IPS-15b (cell line): Measurements from ENCODE around the gene NYAP1.
"Not testable (repeated sequence)": the region's sequence is repeated elsewhere in the genome, so short reads cannot be mapped to it uniquely, and the experiment has no call there.

ENCODE experiments used
- H3K27me3 ChIP-seq: one replicate; pipeline ENCODE4 v1.6.1; 2013; ENCODE audit warnings: low read length; ENCODE audit not compliant: control insufficient read depth, insufficient read depth
- H3K36me3 ChIP-seq: one replicate; pipeline ENCODE4 v1.6.1; 2013; ENCODE audit warnings: low read length; ENCODE audit not compliant: control insufficient read depth, insufficient read depth
- H3K4me1 ChIP-seq: one replicate; pipeline ENCODE4 v1.6.1; 2013; ENCODE audit warnings: mild to moderate bottlenecking, low read length; ENCODE audit not compliant: control insufficient read depth, insufficient read depth
- H3K4me3 ChIP-seq: one replicate; pipeline ENCODE4 v1.5.1; 2013; ENCODE audit warnings: low read depth, low read length
- H3K9ac ChIP-seq: one replicate; pipeline ENCODE4 v1.6.1; 2013; ENCODE audit warnings: low read depth, mild to moderate bottlenecking, low read length
- H3K9me3 ChIP-seq: one replicate; pipeline ENCODE4 v1.6.1; 2013; ENCODE audit warnings: mild to moderate bottlenecking, low read length; ENCODE audit not compliant: control insufficient read depth, insufficient read depth

Gene NYAP1

DNA sequence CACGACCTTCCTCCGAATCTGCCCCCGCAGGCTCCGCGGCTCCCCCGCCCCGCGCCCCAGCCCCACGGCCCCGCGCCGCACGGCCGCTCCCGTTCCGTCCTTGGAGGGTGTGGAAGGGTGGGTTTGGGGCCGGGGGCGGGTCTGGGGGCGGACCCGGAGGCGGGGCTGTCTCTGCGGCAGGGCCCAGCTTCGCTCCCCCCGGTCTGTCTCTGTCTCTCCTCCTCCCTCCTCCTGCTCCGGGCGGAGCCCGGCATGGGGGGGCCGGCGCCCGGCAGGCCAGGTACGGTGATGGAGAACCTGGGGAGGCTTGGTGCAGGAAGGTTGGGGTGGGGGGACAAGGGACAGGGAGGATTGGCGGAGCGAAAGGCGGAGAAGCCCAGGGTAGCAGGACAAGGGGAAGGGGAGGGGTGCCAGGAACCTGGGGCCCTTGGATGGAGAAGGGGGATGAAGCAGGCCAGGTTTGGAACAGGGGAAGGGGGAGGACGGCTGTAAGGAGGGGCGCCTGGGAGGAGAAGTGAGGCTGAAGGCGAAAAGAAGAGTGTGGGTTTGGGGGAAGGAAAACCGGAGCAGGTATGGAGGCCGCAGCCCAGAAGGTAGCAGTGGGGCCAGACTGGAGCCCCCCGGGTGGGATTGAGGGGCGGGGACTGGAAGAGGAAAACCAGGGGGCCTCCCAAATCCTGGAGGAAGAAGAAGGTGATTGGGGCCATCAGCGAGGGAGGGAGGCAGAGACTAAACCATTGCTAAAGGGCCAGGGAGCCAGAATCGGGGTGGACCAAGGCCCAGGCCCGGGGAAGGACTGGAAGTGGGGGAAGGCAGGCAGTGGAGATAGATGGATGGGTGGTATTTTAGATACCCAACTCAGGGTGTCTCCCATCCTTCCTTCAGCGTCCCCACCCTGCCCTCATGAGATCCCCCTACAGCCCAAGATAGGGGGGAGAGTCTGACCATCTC is at the start of gene NYAP1:
Gene NYAP1, plus strand, starts transcription at position 206 of the 951 bp plus-strand sequence. CDS start 1,385 bp downstream, outside the sequence.
- H3K9ac ChIP-seq, result no peak within 1 kb of the TSS
- H3K36me3 ChIP-seq, result no peaks in the 10 kb centered on the region

DNA sequence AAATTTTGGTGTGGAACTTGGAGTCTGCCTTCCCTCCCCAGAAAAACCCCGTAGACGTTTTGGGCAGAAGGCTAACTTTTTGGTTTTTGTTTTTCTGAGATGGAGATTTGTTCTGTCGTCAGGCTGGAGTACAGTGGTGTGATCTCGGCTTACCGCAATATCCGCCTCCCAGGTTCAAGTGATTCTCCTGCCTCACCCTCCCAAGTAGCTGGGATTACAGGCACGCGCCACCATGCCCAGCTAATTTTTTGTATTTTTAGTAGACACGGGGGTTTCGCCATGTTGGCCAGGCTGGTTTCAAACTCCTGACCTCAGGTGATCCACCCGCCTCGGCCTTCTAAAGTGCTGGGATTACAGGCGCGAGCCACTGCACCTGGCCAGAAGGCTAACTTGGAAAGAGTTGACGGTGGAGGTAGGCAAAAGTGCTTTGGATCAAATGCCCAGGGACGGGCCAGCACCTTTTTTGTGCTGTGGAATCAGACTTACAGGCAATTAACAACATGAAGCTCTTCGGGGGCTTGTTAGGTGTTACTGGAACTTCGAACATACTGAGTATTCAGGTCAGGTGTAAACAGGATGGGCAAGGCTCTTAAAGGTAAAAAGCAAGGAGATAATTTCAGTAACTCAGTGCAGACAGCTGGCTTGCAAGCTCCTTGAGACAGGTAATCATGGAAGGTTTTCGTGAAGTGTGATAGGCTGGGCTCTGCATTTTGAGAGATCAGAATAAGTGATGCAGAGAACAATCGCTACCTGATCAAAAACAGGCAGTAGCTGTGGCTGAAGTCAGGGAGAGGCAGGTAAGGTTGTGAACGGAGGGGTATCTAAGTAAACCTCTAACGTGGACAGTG is 49.2 kb upstream of the NYAP1 start:
- no peak overlapping the region for H3K9ac ChIP-seq
- H3K9me3 ChIP-seq, result no peaks in the 10 kb centered on the region
- H3K36me3 ChIP-seq, result peaks cover 18% of the 10 kb centered on the region
- peak overlapping the region; percentile 81 for H3K4me3 ChIP-seq
- H3K4me1 ChIP-seq, result peaks cover 8% of the 10 kb centered on the region
- no peaks in the 10 kb centered on the region for H3K27me3 ChIP-seq

More for the DNA sequence above, at the start of gene NYAP1:
- Histone ChIP-seq H3K27me3 (no peaks in the 10 kb centered on the region), H3K4me3 (peak within 1 kb of the TSS; percentile 67), H3K4me1 (peaks cover 3% of the 10 kb centered on the region), H3K9me3 (no peaks in the 10 kb centered on the region)

DNA sequence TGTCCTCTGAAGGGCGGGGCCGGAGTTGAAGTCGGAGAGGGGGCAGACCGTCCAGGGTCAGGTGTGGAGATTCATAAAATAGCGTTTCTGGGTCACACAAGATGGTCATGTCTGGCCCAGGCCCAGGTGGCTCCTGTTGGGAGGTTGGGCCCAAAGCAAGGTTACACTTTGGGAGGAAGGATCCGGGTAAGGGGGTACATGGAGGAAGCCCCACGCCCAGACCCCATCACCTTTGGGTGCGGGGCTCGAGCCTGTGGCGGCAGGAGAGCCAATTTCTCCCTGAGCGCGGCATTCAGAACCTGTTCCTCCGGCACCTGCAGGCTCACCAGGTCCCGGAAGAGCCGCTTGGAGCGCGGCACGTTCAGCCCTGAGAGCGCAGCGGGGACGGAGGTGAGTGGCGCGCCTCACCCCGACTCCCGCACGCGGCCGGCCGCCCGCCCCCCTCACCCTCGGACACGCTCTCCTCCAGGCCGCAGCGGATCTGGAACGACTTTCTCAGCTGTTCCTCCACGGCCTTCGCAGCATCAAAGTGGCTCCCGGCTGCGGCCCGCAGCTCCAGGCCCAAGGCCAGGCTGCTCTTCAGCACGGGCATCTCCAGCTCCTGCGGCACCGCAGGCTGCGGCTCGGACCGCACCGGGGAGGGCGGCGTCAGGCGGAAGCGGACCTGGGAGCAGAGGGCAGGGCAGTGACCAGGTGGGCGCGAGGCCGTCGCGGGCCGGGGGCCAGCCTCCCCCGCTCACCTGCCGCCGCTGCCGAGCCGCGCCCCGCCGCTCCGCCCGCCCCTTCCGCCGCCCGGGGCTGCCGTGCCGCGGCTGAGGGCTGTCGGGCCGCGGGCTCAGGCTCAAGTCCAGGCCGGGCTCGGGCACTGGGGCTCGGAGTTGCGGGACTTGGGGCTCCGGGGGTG is 48.1 kb upstream of the NYAP1 start:
- Histone ChIP-seq H3K27me3 (no peaks in the 10 kb centered on the region), H3K9me3 (no peaks in the 10 kb centered on the region), H3K4me1 (peaks cover 8% of the 10 kb centered on the region), H3K4me3 (peak overlapping the region; percentile 81), H3K36me3 (peaks cover 18% of the 10 kb centered on the region), H3K9ac (peak overlapping the region; percentile 89)

DNA sequence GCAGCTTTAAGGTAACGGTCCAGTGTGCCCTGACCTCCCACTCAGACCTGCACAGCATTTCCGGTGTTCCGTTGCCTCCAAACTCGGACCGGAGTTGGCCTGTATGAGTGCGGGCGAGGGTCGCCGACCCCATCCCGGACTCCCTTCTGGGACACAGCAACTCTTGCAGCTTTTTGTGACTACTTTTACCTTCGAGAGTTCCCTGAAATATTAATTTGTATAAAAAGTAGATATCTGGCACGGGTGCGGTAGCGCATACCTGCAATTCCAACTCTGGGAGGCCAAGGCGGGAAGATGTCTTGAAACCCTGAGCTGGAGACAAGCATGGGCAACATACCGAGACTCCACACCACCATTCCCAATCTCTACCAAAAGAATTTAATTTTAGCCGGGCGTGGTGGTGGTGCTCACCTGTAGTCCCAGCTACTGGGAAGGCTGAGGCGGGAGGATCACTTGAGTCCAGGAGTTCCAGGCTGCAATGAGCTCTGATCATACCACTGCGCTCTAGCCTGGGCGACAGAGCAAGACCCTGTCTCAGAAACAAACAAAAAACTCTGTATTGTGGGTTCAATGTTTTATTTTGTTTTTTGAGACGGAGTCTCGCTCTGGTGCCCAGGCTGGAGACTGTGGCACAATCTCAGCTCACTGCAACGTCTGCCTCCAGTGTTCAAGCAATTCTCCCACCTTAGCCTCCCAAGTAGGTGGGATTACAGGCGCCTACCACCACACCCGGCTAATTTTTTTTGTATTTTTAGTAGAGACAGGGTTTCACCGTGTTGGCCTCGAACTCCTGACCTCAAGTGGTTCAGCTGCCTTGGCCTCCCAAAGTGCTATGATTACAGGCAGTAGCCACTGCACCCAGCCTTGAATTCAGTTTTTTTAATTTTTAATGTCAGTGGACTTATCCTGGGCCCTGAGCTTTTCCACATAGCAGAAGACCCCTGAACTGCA is 46.3 kb upstream of the NYAP1 start:
- Histone ChIP-seq H3K36me3 (peaks cover 17% of the 10 kb centered on the region), H3K4me3 (no peak overlapping the region), H3K9ac (no peak overlapping the region), H3K9me3 (no peaks in the 10 kb centered on the region), H3K4me1 (peaks cover 5% of the 10 kb centered on the region), H3K27me3 (no peaks in the 10 kb centered on the region)

DNA sequence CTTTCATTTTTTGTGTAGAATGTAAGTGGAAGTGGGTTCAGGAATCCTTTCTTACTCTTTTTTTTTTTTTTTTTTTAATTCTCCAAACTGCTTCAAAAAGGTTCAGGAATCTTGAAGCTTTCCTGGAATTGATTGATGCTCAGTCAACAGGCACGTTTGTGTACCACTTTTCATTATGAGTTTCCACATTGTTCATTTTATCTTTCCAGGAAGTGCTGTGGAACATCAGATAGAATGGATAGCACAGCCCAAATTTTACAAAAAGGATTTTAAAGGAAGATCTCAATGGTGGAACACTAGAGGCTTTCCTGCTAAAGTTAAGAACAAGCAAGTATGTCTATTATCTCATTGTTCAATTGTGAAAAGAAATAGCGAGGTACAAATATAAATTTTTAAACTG is 45.6 kb upstream of the NYAP1 start:
- Histone ChIP-seq H3K9me3 (no peaks in the 10 kb centered on the region), H3K4me1 (peaks cover 4% of the 10 kb centered on the region), H3K9ac (no peak overlapping the region), H3K4me3 (no peak overlapping the region), H3K27me3 (no peaks in the 10 kb centered on the region), H3K36me3 (peaks cover 10% of the 10 kb centered on the region)

DNA sequence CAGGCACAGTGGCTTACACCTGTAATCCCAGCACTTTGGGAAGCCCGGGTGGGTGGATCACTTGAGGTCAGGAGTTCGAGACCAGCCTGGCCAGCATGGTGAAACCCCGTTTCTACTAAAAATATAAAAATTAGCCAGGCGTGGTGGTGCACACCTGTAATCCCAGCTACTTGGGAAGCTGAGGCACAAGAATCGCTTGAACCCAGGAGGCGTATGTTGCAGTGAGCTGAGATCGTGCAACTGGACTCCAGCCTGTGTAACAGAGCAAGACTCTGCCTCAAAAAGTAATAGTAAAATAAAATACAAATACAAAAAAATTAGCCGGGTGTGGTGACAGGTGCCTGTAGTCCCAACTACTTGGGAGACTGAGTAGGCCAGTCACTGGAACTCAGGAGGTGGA is 45.0 kb upstream of the NYAP1 start:
- H3K9me3 ChIP-seq, H3K36me3 ChIP-seq, H3K4me1 ChIP-seq, H3K9ac ChIP-seq, H3K27me3 ChIP-seq, H3K4me3 ChIP-seq: not testable (repeated sequence)

DNA sequence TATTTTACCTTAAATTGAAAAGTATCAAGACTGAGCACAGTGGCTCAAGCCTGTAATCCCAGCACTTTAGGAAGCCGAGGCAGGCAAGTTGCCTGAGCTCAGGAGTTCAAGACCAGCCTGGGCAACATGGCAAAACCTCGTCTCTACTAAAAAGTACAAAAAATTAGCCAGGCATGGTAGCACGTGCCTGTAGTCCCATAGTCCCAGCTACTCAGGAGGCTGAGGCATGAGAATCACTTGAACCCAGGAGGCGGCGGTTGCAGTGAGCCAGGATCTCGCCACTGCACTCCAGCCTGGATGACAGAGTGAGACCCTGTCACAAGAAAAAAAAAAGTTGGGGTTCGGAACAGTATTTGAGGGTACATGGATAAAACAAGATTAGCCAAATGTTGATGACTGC is 44.5 kb upstream of the NYAP1 start:
- H3K9me3 ChIP-seq, H3K9ac ChIP-seq, H3K36me3 ChIP-seq, H3K27me3 ChIP-seq, H3K4me3 ChIP-seq, H3K4me1 ChIP-seq: not testable (repeated sequence)

DNA sequence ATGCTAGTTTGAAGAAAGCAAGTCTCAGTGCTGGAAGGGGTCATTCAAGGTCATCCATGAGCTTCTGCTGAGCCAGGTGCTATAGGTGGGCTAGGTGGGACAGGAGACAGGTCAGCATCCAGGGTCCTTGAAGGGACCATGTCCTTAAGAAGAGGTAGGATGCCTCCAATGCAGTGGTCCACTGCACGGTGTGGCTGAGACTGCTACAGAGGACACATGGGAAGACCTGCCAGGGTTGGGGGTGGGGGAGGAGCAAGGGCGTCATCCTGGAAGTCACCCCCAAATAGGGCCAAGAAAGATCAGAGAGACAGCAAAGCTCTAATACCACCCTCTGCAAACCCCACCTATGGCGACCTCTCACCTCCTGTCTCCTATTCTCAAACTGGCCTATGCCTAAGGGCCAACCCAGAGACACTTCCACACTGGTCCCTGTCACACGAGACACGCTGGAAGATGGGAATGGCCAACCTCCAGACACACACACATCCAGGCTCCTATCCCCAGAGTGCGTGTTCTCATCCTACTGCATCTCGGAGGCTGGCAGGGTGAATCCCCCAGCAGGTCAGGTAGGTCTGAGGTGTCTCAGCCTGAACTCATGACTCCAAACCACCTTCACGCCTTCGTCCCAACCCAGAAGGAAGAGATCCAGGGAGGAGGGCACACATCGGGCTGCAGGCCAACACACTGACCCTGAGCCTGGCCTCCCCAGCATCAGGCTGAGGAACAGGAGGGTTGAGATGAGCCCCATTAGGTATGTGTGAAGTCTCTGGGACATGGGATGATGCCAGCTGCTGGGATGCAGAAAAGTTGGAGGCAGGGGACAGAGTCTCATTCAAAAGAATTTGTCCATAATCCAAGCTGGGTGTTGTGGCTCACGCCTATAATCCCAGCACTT is 41.8 kb upstream of the NYAP1 start:
- no peak overlapping the region for H3K4me3 ChIP-seq
- H3K36me3 ChIP-seq, result no peaks in the 10 kb centered on the region
- no peaks in the 10 kb centered on the region for H3K4me1 ChIP-seq
- no peaks in the 10 kb centered on the region for H3K9me3 ChIP-seq
- no peak overlapping the region for H3K9ac ChIP-seq
- no peaks in the 10 kb centered on the region for H3K27me3 ChIP-seq

DNA sequence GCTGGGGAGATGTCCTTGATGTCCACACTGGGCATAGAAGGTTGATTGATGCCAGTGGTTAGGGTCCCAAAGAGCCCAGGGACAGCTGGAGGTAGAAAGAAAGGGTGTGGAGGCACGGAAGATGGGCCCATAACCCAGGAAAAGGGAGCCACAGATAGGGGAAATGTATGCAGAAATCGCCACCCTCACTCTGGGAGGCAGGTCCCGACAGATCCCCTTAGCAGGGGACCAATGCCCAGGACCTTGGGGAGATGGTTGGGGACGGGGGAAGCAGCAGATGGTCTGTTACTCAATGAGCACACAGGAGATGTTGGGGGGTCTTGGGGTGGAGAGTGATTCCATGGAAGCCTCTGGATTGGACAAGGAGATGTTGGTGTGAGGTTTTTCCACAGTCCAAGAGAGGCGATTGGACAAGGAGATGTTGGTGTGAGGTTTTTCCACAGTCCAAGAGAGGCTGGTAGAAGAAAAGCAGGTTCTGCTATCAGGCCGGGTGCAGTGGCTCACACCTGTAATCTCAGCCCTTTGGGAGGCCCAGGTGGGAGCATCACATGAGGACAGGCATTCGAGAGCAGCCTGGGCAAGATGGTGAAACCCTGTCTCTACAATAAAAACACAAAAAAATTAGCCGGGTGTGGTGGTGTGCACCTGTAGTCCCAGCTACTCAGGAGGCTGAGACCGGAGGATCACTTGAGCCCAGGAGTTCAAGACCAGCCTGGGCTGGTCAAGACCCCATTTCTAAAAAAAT is 40.5 kb upstream of the NYAP1 start:
- H3K27me3 ChIP-seq, result no peaks in the 10 kb centered on the region
- no peaks in the 10 kb centered on the region for H3K36me3 ChIP-seq
- no peaks in the 10 kb centered on the region for H3K4me1 ChIP-seq
- H3K9ac ChIP-seq, result no peak overlapping the region
- no peak overlapping the region for H3K4me3 ChIP-seq
- no peaks in the 10 kb centered on the region for H3K9me3 ChIP-seq
